NCI-H460 (cell line): ENCODE measurements around the gene ZNF574. TPM values are rescaled to one million over a fixed set of nuclear protein-coding genes. Genes with fewer than 3 reads are reported as not detected.

Experiments used
- DNase-seq: peaks from one replicate; pipeline ENCODE4 v3.0.0-alpha.2; 2016; ENCODE audit warnings: low read depth; ENCODE audit errors: extremely low read depth
- total RNA-seq: library from RNA; depleted of rRNA; stranded (reverse); fragments of >200 nt; shearing (Covaris generic); gene quantifications from 2 replicates; pipeline ENCODE4 v1.2.3, GENCODE V29; 2014

Gene ZNF574
- total RNA-seq, 1 experiment from 2014 or later = 8.7 TPM

DNA sequence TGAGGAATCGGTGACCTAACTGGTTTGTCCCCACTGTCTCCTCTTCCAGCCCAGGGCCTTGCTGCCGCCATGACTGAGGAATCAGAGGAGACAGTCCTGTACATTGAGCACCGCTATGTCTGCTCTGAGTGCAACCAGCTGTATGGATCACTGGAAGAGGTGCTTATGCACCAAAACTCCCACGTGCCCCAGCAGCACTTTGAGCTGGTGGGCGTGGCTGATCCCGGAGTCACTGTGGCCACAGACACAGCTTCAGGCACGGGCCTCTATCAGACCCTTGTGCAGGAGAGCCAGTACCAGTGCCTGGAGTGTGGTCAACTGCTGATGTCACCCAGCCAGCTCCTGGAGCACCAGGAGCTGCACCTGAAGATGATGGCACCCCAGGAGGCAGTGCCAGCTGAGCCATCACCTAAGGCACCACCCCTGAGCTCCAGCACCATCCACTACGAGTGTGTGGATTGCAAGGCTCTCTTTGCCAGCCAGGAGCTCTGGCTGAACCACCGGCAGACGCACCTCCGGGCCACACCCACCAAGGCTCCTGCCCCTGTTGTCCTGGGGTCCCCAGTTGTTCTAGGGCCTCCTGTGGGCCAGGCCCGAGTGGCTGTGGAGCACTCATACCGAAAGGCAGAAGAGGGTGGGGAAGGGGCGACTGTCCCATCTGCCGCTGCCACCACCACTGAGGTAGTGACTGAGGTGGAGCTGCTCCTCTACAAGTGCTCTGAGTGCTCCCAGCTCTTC is 2.7 kb downstream of the ZNF574 start:
- DNase-seq = no peak

DNA sequence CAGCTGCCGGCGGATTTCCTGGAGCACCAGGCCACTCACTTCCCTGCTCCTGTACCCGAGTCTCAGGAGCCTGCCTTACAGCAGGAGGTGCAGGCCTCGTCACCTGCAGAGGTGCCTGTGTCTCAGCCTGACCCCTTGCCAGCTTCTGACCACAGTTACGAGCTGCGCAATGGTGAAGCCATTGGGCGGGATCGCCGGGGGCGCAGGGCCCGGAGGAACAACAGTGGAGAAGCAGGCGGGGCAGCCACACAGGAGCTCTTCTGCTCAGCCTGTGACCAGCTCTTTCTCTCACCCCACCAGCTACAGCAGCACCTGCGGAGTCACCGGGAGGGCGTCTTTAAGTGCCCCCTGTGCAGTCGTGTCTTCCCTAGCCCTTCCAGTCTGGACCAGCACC is 3.3 kb downstream of the ZNF574 start:
- no peak for DNase-seq

DNA sequence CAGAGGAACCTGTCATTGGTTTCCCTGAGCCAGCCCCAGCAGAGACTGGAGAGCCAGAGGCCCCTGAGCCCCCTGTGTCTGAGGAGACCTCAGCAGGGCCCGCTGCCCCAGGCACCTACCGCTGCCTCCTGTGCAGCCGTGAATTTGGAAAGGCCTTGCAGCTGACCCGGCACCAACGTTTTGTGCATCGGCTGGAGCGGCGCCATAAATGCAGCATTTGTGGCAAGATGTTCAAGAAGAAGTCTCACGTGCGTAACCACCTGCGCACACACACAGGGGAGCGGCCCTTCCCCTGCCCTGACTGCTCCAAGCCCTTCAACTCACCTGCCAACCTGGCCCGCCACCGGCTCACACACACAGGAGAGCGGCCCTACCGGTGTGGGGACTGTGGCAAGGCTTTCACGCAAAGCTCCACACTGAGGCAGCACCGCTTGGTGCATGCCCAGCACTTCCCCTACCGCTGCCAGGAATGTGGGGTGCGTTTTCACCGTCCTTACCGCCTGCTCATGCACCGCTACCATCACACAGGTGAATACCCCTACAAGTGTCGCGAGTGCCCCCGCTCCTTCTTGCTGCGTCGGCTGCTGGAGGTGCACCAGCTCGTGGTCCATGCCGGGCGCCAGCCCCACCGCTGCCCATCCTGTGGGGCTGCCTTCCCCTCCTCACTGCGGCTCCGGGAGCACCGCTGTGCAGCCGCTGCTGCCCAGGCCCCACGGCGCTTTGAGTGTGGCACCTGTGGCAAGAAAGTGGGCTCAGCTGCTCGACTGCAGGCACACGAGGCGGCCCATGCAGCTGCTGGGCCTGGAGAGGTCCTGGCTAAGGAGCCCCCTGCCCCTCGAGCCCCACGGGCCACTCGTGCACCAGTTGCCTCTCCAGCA is 4.2 kb downstream of the ZNF574 start:
- DNase-seq = no peak

DNA sequence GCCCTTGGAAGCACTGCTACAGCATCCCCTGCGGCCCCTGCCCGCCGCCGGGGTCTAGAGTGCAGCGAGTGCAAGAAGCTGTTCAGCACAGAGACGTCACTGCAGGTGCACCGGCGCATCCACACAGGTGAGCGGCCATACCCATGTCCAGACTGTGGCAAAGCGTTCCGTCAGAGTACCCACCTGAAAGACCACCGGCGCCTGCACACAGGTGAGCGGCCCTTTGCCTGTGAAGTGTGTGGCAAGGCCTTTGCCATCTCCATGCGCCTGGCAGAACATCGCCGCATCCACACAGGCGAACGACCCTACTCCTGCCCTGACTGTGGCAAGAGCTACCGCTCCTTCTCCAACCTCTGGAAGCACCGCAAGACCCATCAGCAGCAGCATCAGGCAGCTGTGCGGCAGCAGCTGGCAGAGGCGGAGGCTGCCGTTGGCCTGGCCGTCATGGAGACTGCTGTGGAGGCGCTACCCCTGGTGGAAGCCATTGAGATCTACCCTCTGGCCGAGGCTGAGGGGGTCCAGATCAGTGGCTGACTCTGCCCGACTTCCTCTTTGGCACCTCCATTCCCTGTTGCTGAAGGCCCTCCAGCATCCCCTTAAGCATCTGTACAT is 4.9 kb downstream of the ZNF574 start:
- DNase-seq = no peak

DNA sequence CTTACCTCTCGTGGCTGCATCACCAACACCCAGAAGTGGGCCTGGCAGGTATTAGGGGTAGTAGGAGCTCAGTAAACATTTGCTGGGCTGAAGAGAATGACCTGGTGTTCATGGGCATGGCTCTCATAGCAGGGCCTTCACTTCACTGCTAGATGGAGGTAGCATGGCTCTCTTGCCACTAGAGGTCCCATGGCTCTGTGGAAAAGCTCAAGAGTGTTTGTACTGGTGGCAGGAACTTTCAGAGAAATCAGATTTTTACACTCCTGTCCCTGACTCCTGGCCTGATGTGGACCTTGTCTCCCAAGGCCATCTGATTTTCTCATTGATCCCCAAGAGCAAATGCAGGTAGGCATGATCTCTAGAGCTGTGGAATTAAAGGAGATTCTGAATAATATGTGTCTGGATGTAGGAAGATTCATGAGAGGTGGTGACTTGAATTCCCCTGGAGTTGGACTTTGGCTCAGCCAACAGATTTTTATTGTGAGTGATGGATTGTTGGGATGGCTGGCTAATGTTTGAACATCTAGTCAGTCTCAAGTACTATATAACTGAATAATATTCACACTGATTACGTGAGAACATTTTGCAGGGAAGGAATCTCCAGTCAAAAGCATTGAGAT is 5.7 kb downstream of the ZNF574 start:
- DNase-seq = peak; percentile 19

DNA sequence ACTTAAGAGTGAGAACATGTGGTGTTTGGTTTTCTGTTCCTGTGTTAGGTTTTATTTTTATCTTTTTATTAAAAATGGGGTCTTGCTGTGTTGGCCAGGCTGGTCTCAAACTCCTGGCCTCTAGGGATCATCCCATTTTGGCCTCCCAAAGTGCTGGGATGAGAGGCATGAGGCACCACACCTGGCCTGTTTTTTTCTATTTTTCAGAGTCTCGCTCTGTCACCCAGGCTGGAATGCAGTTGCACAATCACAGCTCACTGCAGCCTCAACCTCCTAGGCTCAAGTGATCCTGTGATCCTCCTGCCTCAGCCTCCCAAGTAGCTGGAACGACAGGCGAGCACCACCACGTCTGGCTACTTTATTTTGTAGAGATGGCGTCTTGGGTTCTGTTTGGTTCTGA is 7.6 kb downstream of the ZNF574 start:
- DNase-seq = no peak

DNA sequence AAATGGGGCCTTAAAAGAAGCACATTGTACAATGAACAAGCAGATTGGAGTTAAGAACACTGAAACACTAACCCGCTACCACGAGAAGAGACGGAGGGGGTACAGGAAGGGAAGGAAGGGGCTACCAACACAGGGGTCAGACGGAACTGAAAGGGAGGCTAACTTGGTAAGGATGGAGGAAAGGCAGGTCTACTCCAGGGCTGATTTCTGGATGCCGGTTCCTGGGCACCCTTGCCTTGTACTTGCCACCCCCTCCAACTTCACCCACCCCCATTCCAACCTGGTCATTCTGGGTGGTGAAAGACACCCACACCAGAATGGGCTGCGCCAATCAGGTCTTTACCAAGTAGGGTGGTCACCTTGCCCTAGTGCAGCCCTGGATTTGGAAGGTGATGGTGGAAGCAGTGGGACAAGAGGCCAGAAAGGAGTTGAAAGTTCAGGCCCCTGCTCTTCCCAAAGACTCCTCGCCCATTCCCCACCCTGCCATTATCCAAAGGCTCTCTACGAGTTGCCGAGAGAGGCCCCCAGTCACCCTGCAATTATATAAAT is 10.3 kb downstream of the ZNF574 start:
- no peak for DNase-seq

DNA sequence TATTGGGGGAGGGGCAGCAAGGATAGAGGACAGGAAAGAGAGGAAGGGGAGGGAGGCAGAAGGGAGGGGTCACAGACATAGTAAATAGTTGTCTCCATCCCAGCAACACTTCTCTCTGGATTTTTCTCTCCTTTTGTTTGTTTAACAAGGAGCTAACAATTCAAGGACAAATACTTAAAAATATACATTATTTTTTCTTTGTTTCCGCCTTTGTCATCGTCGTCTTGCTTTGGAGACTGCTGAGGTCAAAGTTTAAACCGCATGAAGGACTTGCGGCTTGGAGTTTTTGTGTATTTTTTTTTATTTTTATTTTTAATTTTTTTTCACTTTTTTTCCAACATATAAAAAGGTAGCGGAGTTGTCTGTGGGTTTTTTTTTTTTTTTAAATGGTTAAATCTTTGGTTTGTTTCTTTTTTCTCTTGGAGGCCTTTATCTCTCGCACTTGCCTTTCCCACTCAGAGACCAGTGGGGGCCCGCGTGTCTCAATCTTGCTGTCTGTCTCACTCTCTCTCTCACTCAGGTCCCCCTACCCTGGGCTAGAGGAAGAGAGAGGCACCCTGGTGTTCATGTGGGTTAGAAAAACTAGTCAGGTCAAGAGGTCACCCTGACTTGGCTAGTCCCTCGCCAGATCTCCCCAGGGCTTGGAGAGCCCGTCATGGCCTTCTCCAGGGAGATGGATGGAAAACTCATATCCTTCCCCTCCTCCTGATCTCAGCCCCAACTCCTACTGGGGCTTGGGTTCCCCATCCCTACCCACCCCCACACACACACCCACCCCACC is 11.0 kb downstream of the ZNF574 start:
- DNase-seq = no peak

DNA sequence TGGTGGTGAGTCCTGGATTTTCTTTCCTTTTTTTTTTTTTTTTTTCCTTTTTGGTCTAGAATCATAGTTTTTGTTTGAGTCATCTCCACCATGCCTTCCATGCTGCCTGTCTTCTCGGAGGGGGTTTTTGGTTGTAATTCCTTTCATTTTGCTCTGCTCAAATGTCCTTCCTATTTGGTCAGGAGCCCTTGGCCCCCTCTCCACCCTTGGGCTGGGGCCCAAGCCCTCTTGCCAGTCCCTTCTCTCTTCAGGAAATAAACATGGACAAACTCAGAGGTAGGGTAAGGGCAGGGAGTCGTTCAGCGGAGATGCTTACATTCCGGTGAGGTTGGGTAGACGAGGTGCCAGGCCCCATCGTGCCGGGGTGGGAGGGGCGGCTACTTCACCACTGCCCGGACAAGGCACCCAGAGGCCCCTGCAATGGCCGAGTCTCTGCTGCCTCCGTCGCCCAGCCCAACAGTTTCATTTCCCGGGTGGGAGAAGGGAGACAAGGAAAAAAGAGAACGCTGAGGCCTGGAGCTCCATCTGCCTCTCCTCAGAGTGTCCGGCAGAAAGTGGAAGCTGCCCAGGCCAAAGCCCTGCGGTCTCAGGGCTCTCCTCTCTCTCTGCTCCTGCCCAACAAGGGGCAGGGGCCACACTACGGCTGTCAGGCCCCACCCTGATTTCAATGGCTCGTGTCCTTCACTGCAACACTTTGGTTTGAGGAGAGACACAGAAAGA is 12.7 kb downstream of the ZNF574 start:
- no peak for DNase-seq

DNA sequence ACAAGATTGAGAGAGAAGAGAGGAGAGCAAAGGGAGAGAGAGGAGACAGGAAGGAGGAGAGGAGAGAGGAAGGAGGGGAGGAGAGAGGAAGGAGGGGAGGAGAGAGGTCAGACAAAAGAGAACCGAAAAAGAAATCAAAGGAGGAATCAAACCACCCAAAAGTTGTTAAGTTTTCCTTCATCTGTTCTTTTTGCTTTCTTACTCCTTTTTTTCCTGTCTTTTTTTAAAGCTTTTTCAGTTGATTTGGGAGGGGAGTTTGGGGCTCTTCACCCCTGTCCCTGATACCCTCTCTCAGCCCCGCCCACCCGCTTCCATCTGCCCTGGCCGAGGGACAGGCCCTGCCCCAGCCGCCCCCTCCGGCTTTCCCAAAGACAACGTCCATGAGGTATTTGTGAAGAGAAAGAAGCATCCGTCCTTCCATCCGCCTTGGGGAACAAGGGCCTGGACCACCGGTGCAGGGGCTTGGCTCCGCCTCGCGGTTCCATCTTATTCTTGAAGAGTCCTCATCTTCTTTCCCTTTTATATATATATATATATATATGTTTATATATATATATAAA is 13.3 kb downstream of the ZNF574 start:
- DNase-seq = no peak

DNA sequence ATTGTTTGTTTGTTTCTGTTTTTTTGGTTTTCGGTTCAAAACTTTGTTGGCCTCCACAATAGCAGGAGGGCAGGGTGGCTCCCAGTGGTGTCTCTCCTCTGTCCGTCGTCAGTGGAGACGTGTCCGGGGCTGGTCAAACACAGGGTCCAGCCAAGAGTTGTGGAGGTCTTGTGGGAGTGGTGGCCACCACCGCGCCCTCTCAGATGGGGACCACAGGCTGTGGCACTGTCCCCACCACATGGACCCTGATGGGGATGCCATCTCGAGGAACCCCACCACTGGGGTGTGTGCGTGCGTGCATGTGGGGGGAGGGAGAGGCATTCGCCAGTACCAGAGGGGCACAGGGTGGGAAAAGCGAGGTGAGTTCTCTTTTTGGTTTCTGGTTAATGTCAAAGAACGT is 13.8 kb downstream of the ZNF574 start:
- DNase-seq = no peak

DNA sequence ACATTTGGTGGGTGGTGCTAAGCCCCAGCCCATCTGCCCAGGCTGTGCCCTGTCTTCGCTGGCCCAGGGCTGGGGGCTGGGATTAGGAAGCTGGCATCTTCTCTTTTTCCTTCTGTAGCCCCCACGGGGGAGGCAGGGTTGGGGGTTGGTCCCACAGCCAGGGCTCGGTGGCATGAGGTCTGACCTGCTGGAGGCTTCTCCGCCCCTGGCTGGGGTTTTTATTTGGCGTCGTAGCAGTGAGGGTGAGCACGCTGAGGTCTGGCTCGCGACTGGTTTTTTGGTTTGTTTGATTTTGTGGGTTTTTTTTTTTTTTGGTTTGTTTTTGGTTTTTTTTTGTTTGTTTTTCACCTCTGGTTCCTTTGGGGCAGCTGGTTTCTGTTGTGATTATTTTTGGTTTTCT is 14.7 kb downstream of the ZNF574 start:
- no peak for DNase-seq

DNA sequence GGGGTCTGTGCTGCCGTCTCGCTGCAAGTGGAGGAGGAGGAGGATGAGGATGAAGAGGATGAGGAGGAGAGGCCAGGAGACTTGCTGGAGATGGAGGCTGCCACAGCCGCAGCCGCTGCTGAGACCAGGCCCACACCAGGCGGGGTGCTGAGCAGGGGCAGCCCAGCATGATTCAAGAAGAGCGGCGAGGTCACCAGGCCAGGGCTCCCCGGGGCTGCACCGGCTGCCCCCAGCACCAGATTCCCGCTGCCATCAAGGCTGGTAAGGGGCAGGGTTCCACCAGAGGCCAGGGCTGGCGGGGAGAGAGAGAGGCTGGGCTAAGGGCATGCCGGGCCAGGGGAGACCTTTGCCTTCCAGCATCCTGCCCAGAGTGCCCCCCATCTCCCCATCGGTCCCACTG is 15.3 kb downstream of the ZNF574 start:
- DNase-seq = no peak

DNA sequence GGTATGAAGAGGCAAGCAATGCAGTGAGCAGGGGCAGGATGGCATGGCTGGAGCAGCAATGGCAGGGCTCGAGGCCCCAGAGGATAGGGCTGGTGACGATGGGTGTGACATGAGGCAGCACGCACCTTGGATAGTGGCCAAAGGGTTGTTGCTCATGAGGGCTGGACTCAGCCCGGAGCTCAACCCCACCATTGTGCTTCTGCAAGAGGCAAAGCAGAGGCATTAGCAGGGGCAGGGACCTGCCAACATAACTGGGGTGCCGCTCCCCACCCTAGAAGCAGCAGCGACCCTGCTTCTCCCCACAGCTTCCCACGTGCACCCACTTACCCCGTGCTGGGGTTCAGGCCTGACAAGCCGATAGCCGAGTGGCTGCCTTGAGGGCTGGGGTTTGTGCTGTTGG is 15.8 kb downstream of the ZNF574 start:
- no peak for DNase-seq

DNA sequence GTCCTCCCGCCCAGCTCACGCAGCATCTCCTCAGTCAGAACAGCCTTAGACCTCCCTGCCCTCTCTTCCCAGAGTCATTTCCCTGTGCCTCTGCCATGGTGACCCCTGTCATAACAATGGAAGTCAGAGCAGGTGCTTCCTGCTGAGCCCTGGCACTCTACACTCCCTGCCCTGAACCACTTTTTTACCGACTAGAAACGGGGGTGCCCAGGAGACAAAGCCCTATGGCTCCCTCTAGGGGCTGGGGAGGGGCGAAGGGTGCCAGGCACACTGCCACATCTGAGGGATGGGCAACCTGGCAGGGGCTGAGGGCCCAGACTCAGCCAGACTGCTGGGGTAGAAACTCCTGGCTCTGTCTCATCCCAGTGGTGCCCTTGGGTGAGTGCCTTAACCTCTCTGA is 16.4 kb downstream of the ZNF574 start:
- no peak for DNase-seq

DNA sequence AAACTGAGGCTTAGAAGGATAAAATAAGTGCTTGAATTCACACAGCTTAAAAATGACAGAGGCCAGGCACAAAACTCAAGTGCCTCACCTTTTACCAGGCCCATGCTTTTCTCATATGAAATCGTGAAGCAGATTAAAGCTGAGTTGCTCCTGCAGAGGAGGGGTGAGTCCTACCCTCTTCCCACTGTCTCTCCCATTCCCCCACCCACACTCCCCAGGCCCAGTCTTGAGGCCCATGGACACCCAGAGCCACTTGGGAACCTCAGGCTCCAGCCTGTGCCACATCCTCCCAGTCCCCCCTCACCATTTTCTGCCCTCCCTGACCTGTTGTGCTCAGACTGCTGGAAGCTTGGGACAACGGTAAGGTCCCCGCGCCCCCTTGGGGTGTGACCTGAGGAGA is 17.5 kb downstream of the ZNF574 start:
- DNase-seq = no peak

DNA sequence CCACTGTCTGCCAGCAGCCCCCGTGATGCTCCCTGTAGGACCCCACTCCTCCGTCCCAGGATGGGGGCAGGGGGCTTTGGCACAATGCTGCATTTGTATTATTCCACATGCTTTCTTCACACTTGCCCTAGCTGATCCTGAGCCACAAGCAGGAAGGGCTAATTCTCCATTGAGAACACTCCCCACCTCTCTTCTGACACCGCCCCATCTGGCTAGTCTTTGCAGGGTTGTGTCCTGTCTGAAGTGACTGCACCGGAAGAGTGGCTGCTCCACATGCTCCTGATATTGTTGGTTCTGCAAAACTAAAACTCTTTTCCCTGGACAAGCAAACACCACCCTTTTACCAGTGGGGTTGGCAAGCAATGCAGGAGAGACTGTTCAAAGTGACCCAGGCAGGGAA is 18.0 kb downstream of the ZNF574 start:
- DNase-seq = no peak

DNA sequence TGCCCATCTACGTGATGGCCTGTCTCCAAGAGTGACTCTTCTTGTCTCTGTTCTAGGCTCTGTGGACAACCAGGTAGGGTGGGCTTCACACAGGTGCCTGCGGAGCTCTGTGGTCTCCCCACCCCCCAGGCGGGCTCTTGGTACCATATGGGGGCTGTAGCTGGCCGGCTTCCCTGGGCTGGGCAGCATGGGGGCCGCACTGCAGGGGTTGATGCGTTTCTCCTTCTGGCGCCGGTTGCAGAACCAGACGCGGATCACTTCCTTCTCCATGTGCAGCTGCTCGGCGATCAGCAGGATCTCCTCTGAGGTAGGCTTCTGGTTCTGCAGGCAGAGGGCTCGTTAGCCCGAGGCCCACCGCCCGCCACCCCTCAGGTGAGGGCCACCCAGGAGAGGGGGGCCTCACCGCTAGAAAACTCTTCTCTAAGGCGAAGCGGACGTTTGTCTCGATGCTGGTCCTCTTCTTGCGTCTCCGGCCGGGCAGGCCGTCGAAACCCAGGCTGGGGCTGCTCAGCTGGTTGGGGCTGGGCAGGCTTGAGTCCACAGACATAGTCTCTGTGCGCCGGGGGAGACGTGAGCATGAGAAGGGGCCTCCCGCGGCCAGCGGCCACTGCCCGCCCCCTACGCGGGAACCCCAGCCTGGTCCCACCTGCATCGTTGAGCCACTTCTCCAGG is 19.3 kb downstream of the ZNF574 start:
- no peak for DNase-seq

DNA sequence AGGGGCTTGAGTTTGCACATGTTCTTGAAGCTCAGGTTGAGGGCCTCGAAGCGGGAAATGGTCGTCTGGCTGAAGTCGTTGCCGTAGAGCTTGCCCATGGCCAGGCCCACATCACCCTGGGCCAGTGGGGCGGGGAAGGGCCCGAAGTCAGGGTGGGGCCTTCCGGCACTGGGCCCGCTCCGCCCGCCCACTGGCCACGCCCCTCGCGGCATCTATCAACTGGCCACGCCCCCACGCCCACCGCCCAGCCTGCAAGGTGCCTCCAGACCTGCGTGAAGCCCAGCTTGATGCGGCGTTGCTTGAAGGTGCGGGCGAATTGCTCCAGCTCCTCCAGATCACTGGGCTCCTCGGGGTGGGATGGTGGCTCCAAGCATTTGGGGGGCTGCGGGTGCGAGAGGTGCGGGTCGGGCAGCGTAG is 19.9 kb downstream of the ZNF574 start:
- no peak for DNase-seq
